NCI-H526 treated with DMSO at 0.1 percent for 48 hours (cell line): ENCODE data around the gene KRT33B.
"Not testable (repeated sequence)": the region's sequence is repeated elsewhere in the genome, so short reads cannot be mapped to it uniquely, and the experiment has no call there.

Experiments
- DNase-seq: peaks from one replicate; lab custom pipeline; 2025; lab: John Stamatoyannopoulos, UW

KRT33B gene

GRCh38 chr17:41393826-41394225 lies 24.2 kb upstream of the KRT33B start:
- no peak for DNase-seq

GRCh38 chr17:41393294-41393693 lies 23.7 kb upstream of the KRT33B start:
- DNase-seq: no peak

GRCh38 chr17:41392278-41392677 lies 22.7 kb upstream of the KRT33B start:
- DNase-seq: no peak

- DNase-seq: no peak
These were observed 21.9 kb upstream of the KRT33B start for GRCh38 chr17:41391535-41391934.

- no peak for DNase-seq
These were observed 20.9 kb upstream of the KRT33B start for GRCh38 chr17:41390411-41390938.

GRCh38 chr17:41387670-41388069 lies 18.1 kb upstream of the KRT33B start:
- DNase-seq: no peak

GRCh38 chr17:41386227-41386626 lies 16.6 kb upstream of the KRT33B start:
- DNase-seq: no peak

- no peak for DNase-seq
These were observed 14.1 kb upstream of the KRT33B start for GRCh38 chr17:41383690-41384089.

- no peak for DNase-seq
These were observed 12.8 kb upstream of the KRT33B start for GRCh38 chr17:41382394-41382793.

GRCh38 chr17:41381943-41382342 lies 12.3 kb upstream of the KRT33B start, which contains the start of gene KRT34:
TSS of gene KRT34 (minus strand) at chr17:41382306. CDS start at chr17:41382246, 60 bp downstream.
- DNase-seq: not testable (repeated sequence)

GRCh38 chr17:41380091-41380490 lies 10.5 kb upstream of the KRT33B start:
- not testable (repeated sequence) for DNase-seq

- DNase-seq: no peak
These were observed 7.9 kb upstream of the KRT33B start for GRCh38 chr17:41377546-41377945.

- no peak for DNase-seq
These were observed 590 bp downstream of the KRT33B start for GRCh38 chr17:41369023-41369422.

- no peak for DNase-seq
These were observed 2.1 kb downstream of the KRT33B start for GRCh38 chr17:41367426-41368075.

GRCh38 chr17:41366070-41366469 lies 3.5 kb downstream of the KRT33B start:
- no peak for DNase-seq

- no peak for DNase-seq
These were observed 5.7 kb downstream of the KRT33B start for GRCh38 chr17:41363881-41364280.

GRCh38 chr17:41360296-41360995 lies 9.2 kb downstream of the KRT33B start:
- no peak for DNase-seq

GRCh38 chr17:41354536-41354935 lies 15.1 kb downstream of the KRT33B start:
- no peak for DNase-seq

GRCh38 chr17:41352597-41353366 lies 16.8 kb downstream of the KRT33B start:
- no peak for DNase-seq

- DNase-seq: no peak
These were observed 18.4 kb downstream of the KRT33B start for GRCh38 chr17:41351177-41351576.

GRCh38 chr17:41350381-41350878 lies 19.2 kb downstream of the KRT33B start, which contains the start of gene KRT33A:
TSS of gene KRT33A (minus strand) at chr17:41350828. CDS start at chr17:41350767, 61 bp downstream.
- DNase-seq: not testable (repeated sequence)
